Effector memory CD8-positive, alpha-beta T cell (primary cell): Measurements from ENCODE around the gene RANGRF.

ENCODE experiments used
- ATAC-seq: fragments of 150-1000 bp; cut with Tn5 transposase; replicated peaks from 2 replicates; pipeline ENCODE4 v1.10.0; 2021; ENCODE audit warnings: mild to moderate bottlenecking, moderate library complexity
- DNase-seq, 3 experiments: peaks; one replicate each; pipeline ENCODE4 v3.0.0; 2021
- H3K27ac Mint-ChIP-seq, 2 donors: one replicate each; pipeline ENCODE4 v1.8.0; 2022; ENCODE audit warnings: mild to moderate bottlenecking in 2 of 2, mixed read lengths in 2 of 2, moderate library complexity in 2 of 2
- H3K27me3 Mint-ChIP-seq, 2 donors: one replicate each; pipeline ENCODE4 v1.8.0; 2022; ENCODE audit warnings: mixed read lengths in 2 of 2
- H3K36me3 Mint-ChIP-seq: one replicate; pipeline ENCODE4 v1.8.0; 2022; ENCODE audit warnings: mild to moderate bottlenecking, moderate library complexity, mixed read lengths; ENCODE audit not compliant: insufficient read depth
- H3K4me1 Mint-ChIP-seq, 2 donors: one replicate each; pipeline ENCODE4 v1.8.0; 2022; ENCODE audit warnings: low read depth in 2 of 2, mixed read lengths in 2 of 2
- H3K4me3 Mint-ChIP-seq, 2 donors: one replicate each; pipeline ENCODE4 v1.8.0; 2022; ENCODE audit warnings: mild to moderate bottlenecking in 2 of 2, mixed read lengths in 2 of 2, moderate library complexity in 2 of 2
- H3K9me3 Mint-ChIP-seq, 2 donors: one replicate each; pipeline ENCODE4 v1.8.0; 2022; ENCODE audit warnings: mixed read lengths in 2 of 2

The RANGRF gene

GRCh38 chr17:8264320-8264719, 24.1 kb upstream of the RANGRF start:
- Mint-ChIP-seq H3K4me1 (no peaks in the 10 kb centered on the region), H3K9me3 (no peaks in the 10 kb centered on the region), H3K27me3 (no peaks in the 10 kb centered on the region), H3K4me3 (no peak overlapping the region), H3K27ac (peak overlapping the region in 1 of 2 donors; percentile 59), H3K36me3 (peaks cover 3% of the 10 kb centered on the region)
- DNase-seq (no peak), ATAC-seq (no peak)

- Mint-ChIP-seq H3K4me1 (no peaks in the 10 kb centered on the region), H3K27me3 (no peaks in the 10 kb centered on the region), H3K27ac (peak overlapping the region in 1 of 2 donors; percentile 59), H3K4me3 (no peak overlapping the region), H3K36me3 (peaks cover 5% of the 10 kb centered on the region), H3K9me3 (no peaks in the 10 kb centered on the region)
- ATAC-seq (no peak), DNase-seq (no peak)
These were observed 23.5 kb upstream of the RANGRF start for GRCh38 chr17:8264836-8265542.

- no peaks in the 10 kb centered on the region for H3K9me3 Mint-ChIP-seq
- ATAC-seq (no peak), DNase-seq (no peak)
- no peaks in the 10 kb centered on the region for H3K27me3 Mint-ChIP-seq
- peak overlapping the region in 1 of 2 donors; percentile 66 for H3K27ac Mint-ChIP-seq
- H3K4me3 Mint-ChIP-seq: no peak overlapping the region
- no peaks in the 10 kb centered on the region for H3K4me1 Mint-ChIP-seq
- H3K36me3 Mint-ChIP-seq: peaks cover 6% of the 10 kb centered on the region
These were observed 21.6 kb upstream of the RANGRF start for GRCh38 chr17:8266648-8267479.

- DNase-seq (no peak), ATAC-seq (no peak)
- Mint-ChIP-seq H3K27ac (no peak overlapping the region), H3K4me1 (no peaks in the 10 kb centered on the region), H3K9me3 (no peaks in the 10 kb centered on the region), H3K27me3 (no peaks in the 10 kb centered on the region), H3K4me3 (no peak overlapping the region), H3K36me3 (peaks cover 6% of the 10 kb centered on the region)
These were observed 20.9 kb upstream of the RANGRF start for GRCh38 chr17:8267480-8268147.

GRCh38 chr17:8268550-8269298, 19.7 kb upstream of the RANGRF start:
- no peak for DNase-seq
- H3K36me3 Mint-ChIP-seq: peaks cover 6% of the 10 kb centered on the region
- H3K27me3 Mint-ChIP-seq: no peaks in the 10 kb centered on the region
- no peaks in the 10 kb centered on the region for H3K9me3 Mint-ChIP-seq
- no peak overlapping the region for H3K4me3 Mint-ChIP-seq
- no peaks in the 10 kb centered on the region for H3K4me1 Mint-ChIP-seq
- ATAC-seq: no peak
- peak overlapping the region in 1 of 2 donors; percentile 62 for H3K27ac Mint-ChIP-seq

- DNase-seq (no peak), ATAC-seq (no peak)
- H3K9me3 Mint-ChIP-seq: no peaks in the 10 kb centered on the region
- H3K27ac Mint-ChIP-seq: no peak overlapping the region
- H3K4me1 Mint-ChIP-seq: peaks cover 0 to 2% of the 10 kb centered on the region in 2 donors
- H3K4me3 Mint-ChIP-seq: no peak overlapping the region
- no peaks in the 10 kb centered on the region for H3K27me3 Mint-ChIP-seq
- H3K36me3 Mint-ChIP-seq: peaks cover 3% of the 10 kb centered on the region
These were observed 16.0 kb upstream of the RANGRF start for GRCh38 chr17:8272421-8272820.

GRCh38 chr17:8273884-8274444, 14.5 kb upstream of the RANGRF start:
- H3K4me3 Mint-ChIP-seq: no peak overlapping the region
- H3K27me3 Mint-ChIP-seq: no peaks in the 10 kb centered on the region
- no peaks in the 10 kb centered on the region for H3K9me3 Mint-ChIP-seq
- no peak for DNase-seq
- ATAC-seq: no peak
- peak overlapping the region in 1 of 2 donors; percentile 41 for H3K27ac Mint-ChIP-seq
- peaks cover 0 to 2% of the 10 kb centered on the region in 2 donors for H3K4me1 Mint-ChIP-seq
- peaks cover 3% of the 10 kb centered on the region for H3K36me3 Mint-ChIP-seq

- no peak overlapping the region for H3K4me3 Mint-ChIP-seq
- H3K36me3 Mint-ChIP-seq: peaks cover 3% of the 10 kb centered on the region
- H3K27me3 Mint-ChIP-seq: peaks cover 0 to 4% of the 10 kb centered on the region in 2 donors
These were observed 13.7 kb upstream of the RANGRF start for GRCh38 chr17:8274816-8275215.

GRCh38 chr17:8275421-8276290, 12.8 kb upstream of the RANGRF start:
- DNase-seq (no peak), ATAC-seq (no peak)
- Mint-ChIP-seq H3K4me1 (peaks cover 0 to 2% of the 10 kb centered on the region in 2 donors), H3K36me3 (no peaks in the 10 kb centered on the region), H3K27ac (no peak overlapping the region), H3K9me3 (no peaks in the 10 kb centered on the region), H3K27me3 (peaks cover 0 to 7% of the 10 kb centered on the region in 2 donors), H3K4me3 (no peak overlapping the region)

More at GRCh38 chr17:8274816-8275215, 13.7 kb upstream of the RANGRF start:
- Mint-ChIP-seq H3K4me1 (peaks cover 0 to 2% of the 10 kb centered on the region in 2 donors), H3K9me3 (no peaks in the 10 kb centered on the region), H3K27ac (no peak overlapping the region)
- DNase-seq: no peak
- ATAC-seq: no peak

- H3K4me3 Mint-ChIP-seq: no peak overlapping the region
- no peaks in the 10 kb centered on the region for H3K9me3 Mint-ChIP-seq
- ATAC-seq: no peak
These were observed 11.2 kb upstream of the RANGRF start for GRCh38 chr17:8277317-8277716.

GRCh38 chr17:8282345-8282744, 6.1 kb upstream of the RANGRF start:
- H3K27ac Mint-ChIP-seq: peak overlapping the region in 1 of 2 donors; percentile 7
- H3K36me3 Mint-ChIP-seq: no peaks in the 10 kb centered on the region
- no peak for ATAC-seq
- H3K4me3 Mint-ChIP-seq: no peak overlapping the region
- H3K9me3 Mint-ChIP-seq: no peaks in the 10 kb centered on the region
- no peak for DNase-seq
- H3K4me1 Mint-ChIP-seq: peaks cover 9% of the 10 kb centered on the region in 2 donors
- peaks cover 0 to 7% of the 10 kb centered on the region in 2 donors for H3K27me3 Mint-ChIP-seq

More at GRCh38 chr17:8277317-8277716, 11.2 kb upstream of the RANGRF start:
- Mint-ChIP-seq H3K27me3 (peaks cover 0 to 7% of the 10 kb centered on the region in 2 donors), H3K27ac (no peak overlapping the region), H3K4me1 (peaks cover 0 to 2% of the 10 kb centered on the region in 2 donors), H3K36me3 (no peaks in the 10 kb centered on the region)
- no peak for DNase-seq

- ATAC-seq: no peak
- H3K9me3 Mint-ChIP-seq: no peaks in the 10 kb centered on the region
- peaks cover 15 to 18% of the 10 kb centered on the region in 2 donors for H3K4me1 Mint-ChIP-seq
These were observed 5.1 kb upstream of the RANGRF start for GRCh38 chr17:8283356-8283755.

More at GRCh38 chr17:8283356-8283755, 5.1 kb upstream of the RANGRF start:
- no peak for DNase-seq
- H3K27me3 Mint-ChIP-seq: peaks cover 0 to 7% of the 10 kb centered on the region in 2 donors
- no peak overlapping the region for H3K4me3 Mint-ChIP-seq
- H3K36me3 Mint-ChIP-seq: no peaks in the 10 kb centered on the region
- H3K27ac Mint-ChIP-seq: peak overlapping the region; percentile 7 to 49
